ENCODE data around the gene PI4KA.

- no peak for TF ChIP-seq CTCF (IDR thresholded peaks at IDR 0.05; ENCODE audit: low read depth, low read length)
- no peak for TF ChIP-seq EZH2phosphoT487 (IDR thresholded peaks at IDR 0.05; ENCODE audit: low read depth)
Measured at GRCh38 chr22:20666560-20666959, 192.1 kb downstream of the PI4KA start.
